HepG2 (cell line): ENCODE results near the gene FAM174C. TPM values are rescaled to one million over a fixed set of nuclear protein-coding genes. Genes with fewer than 3 reads are reported as not detected.

Experiments used
- ARID2 ChIP-seq: sonication (generic); formaldehyde crosslinking; IDR thresholded peaks from 2 replicates; pipeline ENCODE4 v1.8.1; 2022; ENCODE audit warnings: mild to moderate bottlenecking, missing genetic modification reagents, borderline replicate concordance
- FOXK2 ChIP-seq: fragments of 450-650 bp; IDR thresholded peaks from 2 replicates; pipeline ENCODE4 v1.6.1; 2016
- GABPA ChIP-seq, 2 experiments: IDR thresholded peaks; 2 replicates each; pipeline ENCODE4 v1.6.1; 2011 to 2016; ENCODE audit warnings: low read depth in 2 of 2, low read length in 1 of 2, missing biosample characterization in 1 of 2, missing genetic modification characterization in 1 of 2
- HMGXB3 ChIP-seq: sonication (generic); formaldehyde crosslinking; IDR thresholded peaks from 2 replicates; pipeline ENCODE4 v1.4.0; 2020; ENCODE audit warnings: missing genetic modification reagents, borderline replicate concordance
- KAT2B ChIP-seq: fragments of 150-350 bp; IDR thresholded peaks from 2 replicates; pipeline ENCODE4 v1.6.1; 2014; ENCODE audit warnings: low read depth, low read length, borderline replicate concordance
- PBX2 ChIP-seq: IDR thresholded peaks from 2 replicates; pipeline ENCODE4 v1.6.1; 2016; ENCODE audit warnings: control low read depth
- RNF2 ChIP-seq: fragments of 450-650 bp; conservative IDR thresholded peaks from 2 replicates; pipeline ENCODE4 v1.6.1; 2016; ENCODE audit warnings: low read depth
- RORA ChIP-seq: sonication (generic); formaldehyde crosslinking; IDR thresholded peaks from 2 replicates; pipeline ENCODE4 v1.5.0; 2020; ENCODE audit warnings: mild to moderate bottlenecking, missing genetic modification reagents, moderate library complexity
- TRAFD1 ChIP-seq: sonication (generic); formaldehyde crosslinking; IDR thresholded peaks from 2 replicates; pipeline ENCODE4 v1.5.1; 2020; ENCODE audit warnings: missing genetic modification reagents, mild to moderate bottlenecking, borderline replicate concordance
- ZBTB40 ChIP-seq, 2 experiments: fragments of 450-650 bp in 1 of 2; sonication (generic) in 1 of 2; formaldehyde crosslinking in 1 of 2; IDR thresholded peaks; 2 replicates each; pipeline versions ENCODE4 v1.6.1 to v1.8.0; 2016 to 2022; ENCODE audit warnings: antibody characterized with exemption in 1 of 2, mild to moderate bottlenecking in 1 of 2, missing genetic modification reagents in 1 of 2
- ZBTB7A ChIP-seq: sonication (generic); formaldehyde crosslinking; IDR thresholded peaks from 2 replicates; pipeline ENCODE4 v1.8.0; 2022; ENCODE audit warnings: mild to moderate bottlenecking, missing genetic modification reagents
- ZNF224 ChIP-seq: sonication (generic); formaldehyde crosslinking; IDR thresholded peaks from 2 replicates; pipeline ENCODE4 v1.5.0; 2020; ENCODE audit warnings: mild to moderate bottlenecking, missing genetic modification reagents
- polyA plus RNA-seq, 8 experiments: library from polyadenylated mRNA; depleted of rRNA in 3 of 8; stranded (reverse) in 7 of 8; unstranded in 1 of 8; fragments of >200 nt; fragmentation: Illumina TruSeq in 4 of 8; extraction: Trizol in 4 of 8; gene quantifications; 2 replicates each; pipeline versions ENCODE4 v1.2.1 to v1.2.3, GENCODE V29; 2011 to 2016; ENCODE audit warnings: low read depth in 4 of 8, missing spikeins in 1 of 8, mixed read lengths in 1 of 8; ENCODE audit not compliant: insufficient read depth in 1 of 8
- total RNA-seq, 5 experiments: library from RNA; depleted of rRNA; stranded (reverse); fragments of >200 nt; fragmentation: Illumina TruSeq; extraction: Trizol; gene quantifications; 2 replicates each; pipeline ENCODE4 v1.2.3, GENCODE V29; 2016; ENCODE audit warnings: low read depth in 1 of 5

FAM174C gene
- total and polyA plus RNA-seq, 2 of the 13 experiments (the other 11 are each of a cell fraction or from before 2014, with no cell fraction given), result 19.5 to 31.3 TPM

- no peak for TF ChIP-seq PBX2 (CRISPR knock-in tag)
- no peak for TF ChIP-seq KAT2B
- peak; percentile 94 for TF ChIP-seq RNF2
- no peak for TF ChIP-seq ZBTB7A (CRISPR knock-in tag)
- no peak for TF ChIP-seq HMGXB3 (CRISPR knock-in tag)
- no peak for TF ChIP-seq ZBTB40 (IDR thresholded peaks at IDR 0.05)
- TF ChIP-seq ZBTB40 (CRISPR knock-in tag; IDR thresholded peaks at IDR 0.05), result no peak
- TF ChIP-seq RORA (CRISPR knock-in tag), result no peak
- no peak for TF ChIP-seq GABPA (IDR thresholded peaks at IDR 0.05; ENCODE audit: low read depth, low read length)
- peak; percentile 58 for TF ChIP-seq GABPA (CRISPR knock-in tag; IDR thresholded peaks at IDR 0.05; ENCODE audit: low read depth)
- no peak for TF ChIP-seq ARID2 (CRISPR knock-in tag)
- TF ChIP-seq TRAFD1 (CRISPR knock-in tag), result no peak
- TF ChIP-seq FOXK2, result no peak
- no peak for TF ChIP-seq ZNF224 (CRISPR knock-in tag)
Observed at GRCh38 chr19:1269478-1270212, 5.7 kb upstream of the FAM174C start (continued).
